ENCODE results near the gene FAM53B.

- TF ChIP-seq EZH2phosphoT487 (IDR thresholded peaks at IDR 0.05; ENCODE audit: insufficient read depth, low read depth) (no peak), EZH2 (IDR thresholded peaks at IDR 0.05; ENCODE audit: insufficient read depth, poor library complexity, severe bottlenecking) (no peak)
Measured at GRCh38 chr10:124663228-124663627, 81.0 kb downstream of the FAM53B start.
